ENCODE data around the gene FAM25G. TPM values are rescaled to one million over a fixed set of nuclear protein-coding genes. Genes with fewer than 3 reads are reported as not detected.

The FAM25G gene
- total and polyA plus RNA-seq, 11 donors = not detected

- intact Hi-C loops (cut with DNase I) = loop anchor here in 1 of 10 donors (10.0 kb wide), 1 partner anchor 88 kb away; no protein-coding TSS in a partner anchor
- H3K36me3 ChIP-seq = no peaks in the 10 kb centered on the region
- DNase-seq = no peak
- 58 to 68% (median 65%) methylated on average over 11 of the region's 11 CpGs for WGBS, 4 donors
- no peaks in the 10 kb centered on the region for H3K9me3 ChIP-seq
- H3K27me3 ChIP-seq = peaks cover 0 to 5% (median 0%) of the 10 kb centered on the region in 9 donors
- ATAC-seq = peak in 1 of 4 donors; percentile 22
- H3K4me1 ChIP-seq = no peaks in the 10 kb centered on the region
- H3K27ac ChIP-seq = no peak overlapping the region
- no peak overlapping the region for H3K4me3 ChIP-seq
- TF ChIP-seq CTCF (IDR thresholded peaks at IDR 0.05) (no peak), POLR2A (IDR thresholded peaks at IDR 0.05) (no peak)
Measured at GRCh38 chr10:47452495-47453140, 38.9 kb downstream of the FAM25G start.

- no peak for DNase-seq
- WGBS, 4 donors = 66 to 85% (median 80%) methylated on average over 3 to 7 of the region's 7 CpGs
Measured at GRCh38 chr10:47451998-47452494, 39.5 kb downstream of the FAM25G start.

GRCh38 chr10:47451273-47451997 lies 40.1 kb downstream of the FAM25G start:
- no peaks in the 10 kb centered on the region for H3K36me3 ChIP-seq
- WGBS, 4 donors = 80 to 92% (median 90%) methylated on average over 9 to 13 of the region's 13 CpGs
- H3K27me3 ChIP-seq = peaks cover 0 to 5% (median 0%) of the 10 kb centered on the region in 9 donors
- peaks cover 0 to 5% (median under 1%) of the 10 kb centered on the region in 12 donors for H3K9me3 ChIP-seq
- H3K4me1 ChIP-seq = no peaks in the 10 kb centered on the region
- TF ChIP-seq CTCF (IDR thresholded peaks at IDR 0.05) (no peak), POLR2A (IDR thresholded peaks at IDR 0.05) (no peak)
- H3K4me3 ChIP-seq = no peak overlapping the region
- H3K27ac ChIP-seq = no peak overlapping the region
- ATAC-seq = no peak
- DNase-seq = peak in 1 of 5 donors; percentile 47
- intact Hi-C loops (cut with DNase I) = loop anchor here in 1 of 10 donors (10.0 kb wide), 1 partner anchor 87 kb away; no protein-coding TSS in a partner anchor

More at GRCh38 chr10:47451998-47452494, 39.5 kb downstream of the FAM25G start:
- Histone ChIP-seq H3K36me3 (no peaks in the 10 kb centered on the region), H3K9me3 (no peaks in the 10 kb centered on the region), H3K27me3 (peaks cover 0 to 5% (median 0%) of the 10 kb centered on the region in 9 donors), H3K27ac (no peak overlapping the region), H3K4me1 (no peaks in the 10 kb centered on the region), H3K4me3 (no peak overlapping the region)
- intact Hi-C loops (cut with DNase I) = loop anchor here in 1 of 10 donors (10.0 kb wide), 1 partner anchor 87 kb away; no protein-coding TSS in a partner anchor
- no peak for ATAC-seq
- TF ChIP-seq POLR2A (IDR thresholded peaks at IDR 0.05) (no peak), CTCF (IDR thresholded peaks at IDR 0.05) (no peak)

GRCh38 chr10:47450442-47450841 lies 41.1 kb downstream of the FAM25G start:
- H3K4me1 ChIP-seq = no peaks in the 10 kb centered on the region
- H3K27me3 ChIP-seq = peaks cover 0 to 5% (median 0%) of the 10 kb centered on the region in 9 donors
- DNase-seq = peak in 1 of 5 donors; percentile 33
- WGBS, 4 donors = 90 to 100% (median 94%) methylated on average over 2 of the region's 2 CpGs
- no peak for ATAC-seq
- intact Hi-C loops (cut with DNase I) = loop anchor here in 1 of 10 donors (10.0 kb wide), 1 partner anchor 86 kb away; no protein-coding TSS in a partner anchor
- TF ChIP-seq CTCF (IDR thresholded peaks at IDR 0.05) (no peak), POLR2A (IDR thresholded peaks at IDR 0.05) (no peak)
- no peaks in the 10 kb centered on the region for H3K36me3 ChIP-seq
- H3K9me3 ChIP-seq = peaks cover 0 to 15% (median 9%) of the 10 kb centered on the region in 12 donors
- H3K4me3 ChIP-seq = no peak overlapping the region
- H3K27ac ChIP-seq = no peak overlapping the region
